Measurements from ENCODE around the gene NR6A1.

The NR6A1 gene

GRCh38 chr9:124475158-124475867, 295.8 kb downstream of the NR6A1 start:
- no peaks in the 10 kb centered on the region for H3K36me3 ChIP-seq (ENCODE audit: control insufficient read depth, insufficient read depth, low read length)
- no peak overlapping the region for H3K9ac ChIP-seq (ENCODE audit: low read length)
- H3K27me3 ChIP-seq (ENCODE audit: control insufficient read depth, insufficient read depth, low read length) = peaks cover 22% of the 10 kb centered on the region
- no peak overlapping the region for H3K27ac ChIP-seq (ENCODE audit: low read depth, low read length)
- no peak overlapping the region for H3K4me3 ChIP-seq (ENCODE audit: low read length)
- H3K4me1 ChIP-seq (ENCODE audit: control insufficient read depth, insufficient read depth, low read length) = no peaks in the 10 kb centered on the region

- peaks cover 21% of the 10 kb centered on the region for H3K27me3 ChIP-seq (ENCODE audit: control insufficient read depth, insufficient read depth, low read length)
These were observed 297.0 kb downstream of the NR6A1 start for GRCh38 chr9:124474151-124474550.

GRCh38 chr9:124473310-124473709, 297.8 kb downstream of the NR6A1 start:
- no peak overlapping the region for H3K4me3 ChIP-seq (ENCODE audit: low read length)
- no peaks in the 10 kb centered on the region for H3K4me1 ChIP-seq (ENCODE audit: control insufficient read depth, insufficient read depth, low read length)
- no peak overlapping the region for H3K9ac ChIP-seq (ENCODE audit: low read length)
- H3K27me3 ChIP-seq (ENCODE audit: control insufficient read depth, insufficient read depth, low read length) = peaks cover 12% of the 10 kb centered on the region
- H3K27ac ChIP-seq (ENCODE audit: low read depth, low read length) = no peak overlapping the region
- no peaks in the 10 kb centered on the region for H3K36me3 ChIP-seq (ENCODE audit: control insufficient read depth, insufficient read depth, low read length)

More at GRCh38 chr9:124474151-124474550, 297.0 kb downstream of the NR6A1 start:
- H3K4me1 ChIP-seq (ENCODE audit: control insufficient read depth, insufficient read depth, low read length) = no peaks in the 10 kb centered on the region
- H3K4me3 ChIP-seq (ENCODE audit: low read length) = no peak overlapping the region
- no peaks in the 10 kb centered on the region for H3K36me3 ChIP-seq (ENCODE audit: control insufficient read depth, insufficient read depth, low read length)
- H3K27ac ChIP-seq (ENCODE audit: low read depth, low read length) = no peak overlapping the region
- H3K9ac ChIP-seq (ENCODE audit: low read length) = no peak overlapping the region

GRCh38 chr9:124472770-124473169, 298.3 kb downstream of the NR6A1 start:
- Histone ChIP-seq H3K4me1 (ENCODE audit: control insufficient read depth, insufficient read depth, low read length) (no peaks in the 10 kb centered on the region), H3K36me3 (ENCODE audit: control insufficient read depth, insufficient read depth, low read length) (no peaks in the 10 kb centered on the region), H3K27ac (ENCODE audit: low read depth, low read length) (no peak overlapping the region), H3K27me3 (ENCODE audit: control insufficient read depth, insufficient read depth, low read length) (peaks cover 8% of the 10 kb centered on the region), H3K9ac (ENCODE audit: low read length) (no peak overlapping the region), H3K4me3 (ENCODE audit: low read length) (no peak overlapping the region)

GRCh38 chr9:124471761-124472160, 299.4 kb downstream of the NR6A1 start:
- Histone ChIP-seq H3K4me1 (ENCODE audit: control insufficient read depth, insufficient read depth, low read length) (no peaks in the 10 kb centered on the region), H3K27ac (ENCODE audit: low read depth, low read length) (no peak overlapping the region), H3K27me3 (ENCODE audit: control insufficient read depth, insufficient read depth, low read length) (peaks cover 4% of the 10 kb centered on the region)

GRCh38 chr9:124470726-124471125, 300.4 kb downstream of the NR6A1 start:
- H3K27me3 ChIP-seq (ENCODE audit: control insufficient read depth, insufficient read depth, low read length) = peaks cover 4% of the 10 kb centered on the region
- no peaks in the 10 kb centered on the region for H3K4me1 ChIP-seq (ENCODE audit: control insufficient read depth, insufficient read depth, low read length)
- H3K9ac ChIP-seq (ENCODE audit: low read length) = no peak overlapping the region
- H3K27ac ChIP-seq (ENCODE audit: low read depth, low read length) = no peak overlapping the region
- no peaks in the 10 kb centered on the region for H3K36me3 ChIP-seq (ENCODE audit: control insufficient read depth, insufficient read depth, low read length)
- H3K4me3 ChIP-seq (ENCODE audit: low read length) = no peak overlapping the region

More at GRCh38 chr9:124471761-124472160, 299.4 kb downstream of the NR6A1 start:
- Histone ChIP-seq H3K36me3 (ENCODE audit: control insufficient read depth, insufficient read depth, low read length) (no peaks in the 10 kb centered on the region), H3K9ac (ENCODE audit: low read length) (no peak overlapping the region), H3K4me3 (ENCODE audit: low read length) (no peak overlapping the region)

- Histone ChIP-seq H3K9ac (ENCODE audit: low read length) (no peak overlapping the region), H3K4me1 (ENCODE audit: control insufficient read depth, insufficient read depth, low read length) (no peaks in the 10 kb centered on the region), H3K27me3 (ENCODE audit: control insufficient read depth, insufficient read depth, low read length) (peaks cover 2% of the 10 kb centered on the region), H3K27ac (ENCODE audit: low read depth, low read length) (no peak overlapping the region), H3K36me3 (ENCODE audit: control insufficient read depth, insufficient read depth, low read length) (no peaks in the 10 kb centered on the region), H3K4me3 (ENCODE audit: low read length) (no peak overlapping the region)
These were observed 300.8 kb downstream of the NR6A1 start for GRCh38 chr9:124470306-124470705.

GRCh38 chr9:124469011-124469832, 301.9 kb downstream of the NR6A1 start:
- Histone ChIP-seq H3K4me1 (ENCODE audit: control insufficient read depth, insufficient read depth, low read length) (no peaks in the 10 kb centered on the region), H3K9ac (ENCODE audit: low read length) (no peak overlapping the region), H3K27ac (ENCODE audit: low read depth, low read length) (no peak overlapping the region), H3K36me3 (ENCODE audit: control insufficient read depth, insufficient read depth, low read length) (no peaks in the 10 kb centered on the region), H3K27me3 (ENCODE audit: control insufficient read depth, insufficient read depth, low read length) (no peaks in the 10 kb centered on the region), H3K4me3 (ENCODE audit: low read length) (no peak overlapping the region)

- H3K27me3 ChIP-seq (ENCODE audit: control insufficient read depth, insufficient read depth, low read length) = no peaks in the 10 kb centered on the region
These were observed 302.9 kb downstream of the NR6A1 start for GRCh38 chr9:124468061-124468740.

GRCh38 chr9:124467410-124468060, 303.6 kb downstream of the NR6A1 start:
- H3K27me3 ChIP-seq (ENCODE audit: control insufficient read depth, insufficient read depth, low read length) = no peaks in the 10 kb centered on the region
- no peaks in the 10 kb centered on the region for H3K36me3 ChIP-seq (ENCODE audit: control insufficient read depth, insufficient read depth, low read length)
- no peak overlapping the region for H3K4me3 ChIP-seq (ENCODE audit: low read length)
- no peaks in the 10 kb centered on the region for H3K4me1 ChIP-seq (ENCODE audit: control insufficient read depth, insufficient read depth, low read length)
- no peak overlapping the region for H3K27ac ChIP-seq (ENCODE audit: low read depth, low read length)
- no peak overlapping the region for H3K9ac ChIP-seq (ENCODE audit: low read length)

More at GRCh38 chr9:124468061-124468740, 302.9 kb downstream of the NR6A1 start:
- Histone ChIP-seq H3K9ac (ENCODE audit: low read length) (no peak overlapping the region), H3K27ac (ENCODE audit: low read depth, low read length) (no peak overlapping the region), H3K36me3 (ENCODE audit: control insufficient read depth, insufficient read depth, low read length) (no peaks in the 10 kb centered on the region), H3K4me1 (ENCODE audit: control insufficient read depth, insufficient read depth, low read length) (no peaks in the 10 kb centered on the region), H3K4me3 (ENCODE audit: low read length) (no peak overlapping the region)

Measured in rectal smooth muscle tissue (tissue), 1 donor.